ENCODE results near the gene ALKBH6. TPM values are rescaled to one million over a fixed set of nuclear protein-coding genes. Genes with fewer than 3 reads are reported as not detected.

The ALKBH6 gene
- total and polyA plus RNA-seq, 2 of the 13 experiments (the other 11 are each of a cell fraction or from before 2014, with no cell fraction given) = 13.7 to 18.1 TPM

DNA sequence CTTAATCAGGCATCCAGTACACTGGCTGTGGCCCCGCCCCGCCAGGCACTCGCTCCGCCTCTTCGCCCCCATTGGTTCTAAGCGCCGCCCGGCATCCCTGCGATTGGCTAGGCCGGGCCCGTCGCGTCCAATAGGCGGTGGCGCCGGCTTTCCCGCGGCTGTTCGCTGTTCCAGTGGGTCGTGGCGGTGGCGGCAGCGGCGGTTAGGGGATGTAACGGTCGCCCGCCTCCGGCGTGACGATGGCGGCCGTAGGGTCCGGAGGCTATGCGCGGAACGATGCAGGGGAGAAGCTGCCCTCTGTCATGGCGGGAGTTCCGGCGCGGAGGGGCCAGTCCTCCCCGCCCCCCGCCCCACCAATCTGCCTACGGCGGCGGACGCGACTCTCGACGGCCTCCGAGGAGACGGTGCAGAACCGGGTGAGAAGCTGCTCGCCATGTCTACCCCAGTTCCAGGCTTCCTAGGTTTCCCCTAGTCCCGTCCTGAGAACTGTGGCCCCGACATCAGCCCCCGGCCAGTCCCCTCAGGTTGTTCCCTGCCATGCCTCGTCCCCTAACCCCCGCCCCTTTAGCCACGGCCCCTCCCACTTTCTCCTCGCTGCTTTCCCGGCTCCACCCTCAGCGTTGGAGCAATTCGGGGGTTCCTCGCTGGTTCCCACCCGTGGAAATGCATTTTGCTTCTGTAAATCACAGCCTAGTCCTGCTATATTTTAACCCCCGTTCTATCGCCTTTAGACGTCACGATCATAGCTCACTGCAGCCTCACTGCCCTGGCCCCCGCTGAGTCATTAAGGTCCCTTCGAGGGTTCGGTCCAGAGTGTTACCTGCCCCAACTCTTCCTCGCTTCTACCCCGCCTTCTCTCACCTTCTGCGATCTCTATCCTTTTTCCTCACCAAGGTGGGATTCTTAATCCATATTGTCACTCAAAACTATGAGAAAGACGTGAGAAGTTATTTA, 41.0 kb upstream of the ALKBH6 start, which contains the start of gene WDR62 (continued):
- TF ChIP-seq ZNF292 (CRISPR knock-in tag; IDR thresholded peaks at IDR 0.05; ENCODE audit: borderline replicate concordance, low read depth) (no peak), AKAP8 (CRISPR knock-in tag; IDR thresholded peaks at IDR 0.05) (no peak), NFE2 (CRISPR knock-in tag; IDR thresholded peaks at IDR 0.05) (no peak), CREM (IDR thresholded peaks at IDR 0.05) (no peak), CREM (CRISPR knock-in tag; IDR thresholded peaks at IDR 0.05) (no peak), ZBTB38 (CRISPR knock-in tag; IDR thresholded peaks at IDR 0.05) (no peak), SUZ12 (IDR thresholded peaks at IDR 0.05; ENCODE audit: low read depth, low read length) (no peak), HNRNPUL1 (IDR thresholded peaks at IDR 0.05; ENCODE audit: low read depth, low read length) (no peak), MEIS2 (CRISPR knock-in tag; IDR thresholded peaks at IDR 0.05) (no peak), ZNF234 (CRISPR knock-in tag; conservative IDR thresholded peaks at IDR 0.05) (no peak), MTF2 (CRISPR knock-in tag; IDR thresholded peaks at IDR 0.05; ENCODE audit: borderline replicate concordance) (no peak), STAG1 (CRISPR knock-in tag; IDR thresholded peaks at IDR 0.05) (no peak), ZSCAN31 (CRISPR knock-in tag; IDR thresholded peaks at IDR 0.05; ENCODE audit: low read depth) (no peak), HMG20B (CRISPR knock-in tag; conservative IDR thresholded peaks at IDR 0.05) (no peak), SSRP1 (CRISPR knock-in tag; IDR thresholded peaks at IDR 0.05) (no peak), ZBTB3 (CRISPR knock-in tag; IDR thresholded peaks at IDR 0.05; ENCODE audit: borderline replicate concordance, low read depth) (no peak), PRPF4 (IDR thresholded peaks at IDR 0.05; ENCODE audit: low read depth, low read length, poor library complexity, severe bottlenecking) (no peak), BRD4 (CRISPR knock-in tag; IDR thresholded peaks at IDR 0.05) (no peak; the same call in 1 of the 2 replicates), MXI1 (IDR thresholded peaks at IDR 0.05; ENCODE audit: borderline replicate concordance, low read depth, low read length) (peak; percentile 97), ZNF256 (CRISPR knock-in tag; conservative IDR thresholded peaks at IDR 0.05) (no peak; the same call in 1 of the 2 replicates), HDAC6 (IDR thresholded peaks at IDR 0.05; ENCODE audit: low read depth, low read length) (no peak), ZNF501 (CRISPR knock-in tag; IDR thresholded peaks at IDR 0.05) (peak; percentile 91), ZNF652 (CRISPR knock-in tag; IDR thresholded peaks at IDR 0.05; ENCODE audit: borderline replicate concordance, low read depth) (no peak), ETV5 (CRISPR knock-in tag; IDR thresholded peaks at IDR 0.05; ENCODE audit: borderline replicate concordance) (no peak), EP300 (IDR thresholded peaks at IDR 0.05; ENCODE audit: low read depth in 2 of 2, low read length in 2 of 2) (0 out of 4 replicates have a peak, but pooled peaks of 1 of the 2 experiments have one; percentile 23), EP300 (CRISPR knock-in tag; IDR thresholded peaks at IDR 0.05; ENCODE audit: borderline replicate concordance) (no peak), HNF4A (CRISPR knock-in tag; IDR thresholded peaks at IDR 0.05) (no peak)
- TF ChIP-seq, protein P1, sequence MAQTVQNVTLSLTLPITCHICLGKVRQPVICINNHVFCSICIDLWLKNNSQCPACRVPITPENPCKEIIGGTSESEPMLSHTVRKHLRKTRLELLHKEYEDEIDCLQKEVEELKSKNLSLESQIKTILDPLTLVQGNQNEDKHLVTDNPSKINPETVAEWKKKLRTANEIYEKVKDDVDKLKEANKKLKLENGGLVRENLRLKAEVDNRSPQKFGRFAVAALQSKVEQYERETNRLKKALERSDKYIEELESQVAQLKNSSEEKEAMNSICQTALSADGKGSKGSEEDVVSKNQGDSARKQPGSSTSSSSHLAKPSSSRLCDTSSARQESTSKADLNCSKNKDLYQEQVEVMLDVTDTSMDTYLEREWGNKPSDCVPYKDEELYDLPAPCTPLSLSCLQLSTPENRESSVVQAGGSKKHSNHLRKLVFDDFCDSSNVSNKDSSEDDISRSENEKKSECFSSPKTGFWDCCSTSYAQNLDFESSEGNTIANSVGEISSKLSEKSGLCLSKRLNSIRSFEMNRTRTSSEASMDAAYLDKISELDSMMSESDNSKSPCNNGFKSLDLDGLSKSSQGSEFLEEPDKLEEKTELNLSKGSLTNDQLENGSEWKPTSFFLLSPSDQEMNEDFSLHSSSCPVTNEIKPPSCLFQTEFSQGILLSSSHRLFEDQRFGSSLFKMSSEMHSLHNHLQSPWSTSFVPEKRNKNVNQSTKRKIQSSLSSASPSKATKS (CRISPR knock-in tag; IDR thresholded peaks at IDR 0.05) = no peak
- TF ChIP-seq, protein P2, sequence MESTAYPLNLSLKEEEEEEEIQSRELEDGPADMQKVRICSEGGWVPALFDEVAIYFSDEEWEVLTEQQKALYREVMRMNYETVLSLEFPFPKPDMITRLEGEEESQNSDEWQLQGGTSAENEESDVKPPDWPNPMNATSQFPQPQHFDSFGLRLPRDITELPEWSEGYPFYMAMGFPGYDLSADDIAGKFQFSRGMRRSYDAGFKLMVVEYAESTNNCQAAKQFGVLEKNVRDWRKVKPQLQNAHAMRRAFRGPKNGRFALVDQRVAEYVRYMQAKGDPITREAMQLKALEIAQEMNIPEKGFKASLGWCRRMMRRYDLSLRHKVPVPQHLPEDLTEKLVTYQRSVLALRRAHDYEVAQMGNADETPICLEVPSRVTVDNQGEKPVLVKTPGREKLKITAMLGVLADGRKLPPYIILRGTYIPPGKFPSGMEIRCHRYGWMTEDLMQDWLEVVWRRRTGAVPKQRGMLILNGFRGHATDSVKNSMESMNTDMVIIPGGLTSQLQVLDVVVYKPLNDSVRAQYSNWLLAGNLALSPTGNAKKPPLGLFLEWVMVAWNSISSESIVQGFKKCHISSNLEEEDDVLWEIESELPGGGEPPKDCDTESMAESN (CRISPR knock-in tag; conservative IDR thresholded peaks at IDR 0.05) = no peak

Measured in HepG2 (cell line).